K562 (cell line): ENCODE data around the gene KLHL29. TPM values are rescaled to one million over a fixed set of nuclear protein-coding genes. Genes with fewer than 3 reads are reported as not detected.
A peak's percentile ranks its signal among the peaks of the same experiment; 100 is the strongest.

Source experiments
- ATAC-seq: fragments of 200-7000 bp; cut with Tn5 transposase; 3 replicates; pipeline ENCODE4 v1.9.1; 2020; ENCODE audit warnings: moderate library complexity
- BruUV-seq: library from RNA; stranded (reverse); fragments of 400-500 nt; replicated peaks from 2 replicates; lab custom pipeline; 2021; lab: Mats Ljungman, UMichigan
- CTCF ChIA-PET: fragments of 300-600 bp; formaldehyde crosslinking; extraction: SDS; loops from one replicate; lab custom pipeline; 2021; ENCODE audit warnings: low intra/inter-chr PET ratio; lab: Yijun Ruan, JAX
- POLR2A ChIA-PET: fragments of 300-600, 350-650 bp; sonication (Branson Sonifier 250); formaldehyde crosslinking; extraction: SDS; loops from one replicate; lab custom pipeline; 2021; ENCODE audit warnings: antibody characterized with exemption, inconsistent platforms; lab: Yijun Ruan, JAX
- DNase-seq, 4 experiments: peaks; one replicate each; pipeline versions ENCODE4 v3.0.0 to v3.0.0-alpha.2; 2011 to 2018; ENCODE audit warnings: low spot score in 3 of 4, mixed read lengths in 3 of 4; ENCODE audit errors: extremely low read depth in 1 of 4
- FAIRE-seq: peaks from 2 replicates; lab custom pipeline; 2011; peaks lifted over from hg19 to GRCh38; lab: Jason Lieb, UNC
- H2AFZ ChIP-seq: 2 replicates; pipeline ENCODE4 v1.6.0; 2011; ENCODE audit warnings: low read depth, low read length, control low read depth, inconsistent platforms
- H3K27ac ChIP-seq: fragments of 200-600 bp; 3 replicates; pipeline ENCODE4 v1.8.0; 2011; ENCODE audit warnings: low read depth, mild to moderate bottlenecking, control low read depth, inconsistent platforms, low read length, moderate library complexity, mixed read lengths; ENCODE audit errors: extremely low read depth
- H3K27me3 ChIP-seq, 2 experiments: fragments of 300-600 bp in 1 of 2; 2 replicates in 1 of 2; 3 replicates in 1 of 2; pipeline versions ENCODE4 v1.6.0 to v1.8.0; 2011; ENCODE audit warnings: inconsistent platforms in 2 of 2, low read length in 2 of 2, mild to moderate bottlenecking in 1 of 2, mixed read lengths in 1 of 2, moderate library complexity in 1 of 2; ENCODE audit not compliant: control insufficient read depth in 2 of 2, insufficient read depth in 2 of 2
- H3K36me3 ChIP-seq: fragments of 300-600 bp; 3 replicates; pipeline ENCODE4 v1.8.0; 2011; ENCODE audit warnings: mild to moderate bottlenecking, low read length, inconsistent platforms; ENCODE audit not compliant: control insufficient read depth, insufficient read depth
- H3K4me1 ChIP-seq, 2 experiments: fragments of 200-600 bp in 1 of 2; replicated peaks in 1 of 2; 2 replicates in 1 of 2; 3 replicates in 1 of 2; pipeline versions ENCODE4 v1.5.1 to v1.8.0; 2011; ENCODE audit warnings: inconsistent platforms in 2 of 2, low read length in 2 of 2, mild to moderate bottlenecking in 1 of 2, mixed read lengths in 1 of 2, moderate library complexity in 1 of 2; ENCODE audit not compliant: control insufficient read depth in 2 of 2, insufficient read depth in 2 of 2
- H3K4me2 ChIP-seq: 2 replicates; pipeline ENCODE4 v1.6.1; 2011; ENCODE audit warnings: low read length, control low read depth, inconsistent platforms, mixed read lengths; ENCODE audit not compliant: insufficient read depth
- H3K4me3 ChIP-seq: fragments of 200-600 bp; sonication (generic), shearing (Covaris generic); 2 replicates; pipeline ENCODE4 v1.5.1; 2016; ENCODE audit warnings: control low read depth, inconsistent platforms
- H3K79me2 ChIP-seq: fragments of 200-600 bp; 3 replicates; pipeline ENCODE4 v1.8.0; 2011; ENCODE audit warnings: low read length, inconsistent platforms; ENCODE audit not compliant: control insufficient read depth, insufficient read depth
- H3K9ac ChIP-seq, 2 experiments: 2 replicates each; pipeline versions ENCODE4 v1.6.0 to v1.6.1; 2011; ENCODE audit warnings: low read depth in 2 of 2, low read length in 2 of 2, control low read depth in 1 of 2, inconsistent platforms in 1 of 2, mild to moderate bottlenecking in 1 of 2, mixed read lengths in 1 of 2; ENCODE audit not compliant: insufficient read depth in 1 of 2
- H3K9me1 ChIP-seq: one replicate; pipeline ENCODE4 v1.6.0; 2011; ENCODE audit warnings: inconsistent platforms, mild to moderate bottlenecking, low read length, moderate library complexity; ENCODE audit not compliant: control insufficient read depth, insufficient read depth
- H3K9me3 ChIP-seq: replicated peaks from 2 replicates; pipeline ENCODE4 v1.5.1; 2011; ENCODE audit warnings: low read depth, low read length, inconsistent platforms; ENCODE audit not compliant: control insufficient read depth, insufficient read depth
- H4K20me1 ChIP-seq: replicated peaks from 2 replicates; pipeline ENCODE4 v1.6.1; 2011; ENCODE audit warnings: low read length, inconsistent platforms, mixed read lengths; ENCODE audit not compliant: control insufficient read depth, insufficient read depth
- E4F1 ChIP-seq: fragments of 250-450 bp; sonication (Bioruptor Pico); IDR thresholded peaks from 2 replicates; pipeline ENCODE4 v1.5.0; 2021; ENCODE audit warnings: mild to moderate bottlenecking, borderline replicate concordance
- GABPA ChIP-seq: fragments of 200-800 bp; sonication (Bioruptor generic); conservative IDR thresholded peaks from 2 replicates; pipeline ENCODE4 v1.6.1; 2016; ENCODE audit warnings: low read depth, missing genetic modification characterization, missing compliant biosample characterization
- NR2C2 ChIP-seq, 2 experiments: fragments of 200-800 bp in 1 of 2; sonication (Bioruptor generic) in 1 of 2; sonication (generic) in 1 of 2; formaldehyde crosslinking in 1 of 2; IDR thresholded peaks; 2 replicates each; pipeline versions ENCODE4 v1.6.1 to v1.8.0; 2016 to 2022; ENCODE audit warnings: mild to moderate bottlenecking in 1 of 2, missing compliant biosample characterization in 1 of 2, missing genetic modification characterization in 1 of 2, missing genetic modification reagents in 1 of 2
- WGBS: fragments of 100-300 bp; shearing (Covaris generic); methylation state at CpG from one replicate; pipeline ENCODE4 v1.1.6; 2016; ENCODE audit warnings: low coverage, mixed read lengths; ENCODE audit not compliant: insufficient coverage; ENCODE audit errors: missing lambda C conversion rate; 5-methylcytosine and 5-hydroxymethylcytosine counted together
- in situ Hi-C: fragments of 300-500 bp; cut with MboI; formaldehyde crosslinking; loops from 4 replicates; pipeline ENCODE4 v1.15.0; 2018; ENCODE audit warnings: inconsistent platforms, mixed read lengths
- intact Hi-C: fragments of 100-400 bp; cut with micrococcal nuclease; formaldehyde crosslinking; loops from 2 replicates; pipeline ENCODE4 v1.14.2; 2022
- polyA plus RNA-seq, 8 experiments: library from polyadenylated mRNA; depleted of rRNA in 4 of 8; stranded (reverse) in 5 of 8; unstranded in 3 of 8; fragments of >200 nt; fragmentation: Nextera tagmentation in 2 of 8; fragmentation: Illumina TruSeq in 1 of 8; extraction: Ambion mirVana in 2 of 8; extraction: Trizol in 1 of 8; gene quantifications; 2 replicates each; pipeline versions ENCODE4 v1.2.1 to v1.2.3, GENCODE V29; 2011 to 2014; ENCODE audit warnings: inconsistent platforms in 1 of 8, missing spikeins in 1 of 8
- total RNA-seq, 7 experiments: library from RNA; depleted of rRNA in 6 of 7; stranded (reverse); fragments of >200 nt in 6 of 7; fragmentation: Illumina TruSeq in 2 of 7; extraction: Trizol in 2 of 7; gene quantifications; 2 replicates each; pipeline versions ENCODE4 v1.2.1 to v1.2.3, GENCODE V29; 2011 to 2021; ENCODE audit warnings: low replicate concordance in 1 of 7

KLHL29 gene
- total and polyA plus RNA-seq, 9 of the 15 experiments (the other 6 are each of a cell fraction or from before 2014, with no cell fraction given) = 0.03 to 0.31 (median 0.08) TPM; not detected in 1

DNA sequence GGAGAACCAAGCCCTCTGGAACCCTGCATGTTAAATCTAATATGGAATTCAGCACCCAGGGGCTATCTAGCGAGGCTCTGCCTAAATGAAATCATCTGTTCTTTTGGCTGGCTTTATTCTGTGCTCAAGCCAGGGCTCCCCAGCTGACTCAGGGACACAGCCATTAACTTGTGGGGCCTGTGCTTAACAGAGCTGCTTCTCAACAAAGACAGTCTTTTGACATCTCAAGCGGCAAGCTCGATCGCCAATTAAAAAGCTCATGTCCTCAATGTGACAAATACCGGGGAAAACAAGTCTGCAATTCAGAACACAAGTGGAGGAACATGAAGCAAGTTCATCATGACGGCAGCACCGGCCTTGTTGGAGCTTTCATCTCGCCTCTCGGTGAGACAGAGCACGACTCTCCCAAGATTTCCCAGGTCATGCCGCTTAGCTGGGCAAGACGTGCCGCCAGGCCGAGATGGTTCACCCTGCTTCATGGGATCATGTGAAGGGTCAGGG is 64.9 kb downstream of the KLHL29 start:
- Histone ChIP-seq H3K4me2 (no peak overlapping the region), H2AFZ (no peak overlapping the region), H3K9me1 (no peaks in the 10 kb centered on the region), H3K4me1 (peaks cover 0 to 6% of the 10 kb centered on the region in 2 experiments; a peak in 1 of 5 replicates), H3K27me3 (peaks cover 2 to 22% of the 10 kb centered on the region in 2 experiments; a peak in 3 of 5 replicates), H3K9me3 (no peaks in the 10 kb centered on the region), H3K36me3 (no peaks in the 10 kb centered on the region), H3K4me3 (no peak overlapping the region), H3K9ac (no peak overlapping the region), H3K27ac (no peak overlapping the region)
- no peak for FAIRE-seq
- in situ Hi-C loops = no loop called here
- ATAC-seq = no peak
- WGBS = 6% methylated on average over 14 of the region's 14 CpGs
- DNase-seq = no peak
- POLR2A ChIA-PET = no interaction called here
- no TSS peak for BruUV-seq
- TF ChIP-seq NR2C2 (CRISPR knock-in tag; IDR thresholded peaks at IDR 0.05) (no peak), NR2C2 (tag; IDR thresholded peaks at IDR 0.05) (peak; percentile 72), E4F1 (CRISPR knock-in tag) (no peak), GABPA (tag) (0 out of 2 replicates have a peak, but pooled peaks have one; percentile 25)
- TF ChIP-seq, all 486 proteins: peak for 2
- CTCF ChIA-PET = no interaction called here
- Histone ChIP-seq H4K20me1 (no peaks in the 10 kb centered on the region), H3K79me2 (no peaks in the 10 kb centered on the region)
- intact Hi-C loops = no loop called here
